ENCODE measurements around the gene LMF1. TPM values are rescaled to one million over a fixed set of nuclear protein-coding genes. Genes with fewer than 3 reads are reported as not detected.

LMF1 gene
- total and polyA plus RNA-seq, 2 of the 13 experiments (the other 11 are each of a cell fraction or from before 2014, with no cell fraction given), result 6.8 to 8.5 TPM

DNA sequence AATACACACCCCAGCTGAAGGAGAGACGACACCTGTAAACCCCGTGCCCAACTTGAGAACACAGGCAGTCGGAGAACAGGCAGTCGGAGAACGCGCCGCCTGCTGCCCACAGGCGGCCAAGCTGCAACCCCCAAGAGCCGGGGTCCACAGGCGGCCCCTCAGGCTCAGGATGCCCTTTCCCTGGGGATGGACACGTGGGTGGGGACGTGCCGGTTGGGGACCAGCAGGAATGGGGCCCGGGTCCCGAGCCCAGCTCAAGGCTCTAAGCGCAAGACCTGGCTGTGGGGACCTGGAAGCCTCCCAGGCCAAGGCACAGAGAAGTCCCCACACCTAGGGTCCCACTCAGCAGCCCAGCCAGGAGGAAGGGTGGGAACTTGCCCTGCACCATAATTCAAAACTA, 90.8 kb downstream of the LMF1 start:
- DNase-seq (ENCODE audit: low spot score) (no peak), FAIRE-seq (no peak), ATAC-seq (no peak)
- no peak overlapping the region for H3K4me3 ChIP-seq (replicated peaks in 1 of 3; ENCODE audit: insufficient read depth in 1 of 3, low read depth in 2 of 3, low read length in 3 of 3)
- 70% methylated on average over 2 of the region's 16 CpGs for WGBS (ENCODE audit: low lambda C conversion rate)
- CTCF ChIA-PET (ENCODE audit: low intra/inter-chr PET ratio, low total read pairs), result no interaction called here
- no peaks in the 10 kb centered on the region; a peak in 1 of 5 replicates for H3K27me3 ChIP-seq (ENCODE audit: control insufficient read depth in 1 of 2, insufficient read depth in 2 of 2, low read length in 2 of 2)
- H3K9me3 ChIP-seq (ENCODE audit: low read length), result peaks cover 10% of the 10 kb centered on the region; the same call in 1 of the 2 replicates
- no peak overlapping the region for H3K4me2 ChIP-seq (ENCODE audit: low read depth, low read length)
- no peak overlapping the region for H2AFZ ChIP-seq (ENCODE audit: low read length)
- no peaks in the 10 kb centered on the region for H3K36me3 ChIP-seq (replicated peaks in 1 of 2; ENCODE audit: control insufficient read depth in 1 of 2, insufficient read depth in 2 of 2, low read length in 2 of 2)
- TF ChIP-seq ZNF234 (CRISPR knock-in tag; conservative IDR thresholded peaks at IDR 0.05) (no peak), SRF (IDR thresholded peaks at IDR 0.05; ENCODE audit: low read depth, low read length) (no peak), TBX2 (CRISPR knock-in tag; IDR thresholded peaks at IDR 0.05; ENCODE audit: borderline replicate concordance) (no peak), ZNF337 (CRISPR knock-in tag; IDR thresholded peaks at IDR 0.05; ENCODE audit: borderline replicate concordance, low read depth) (no peak), AKAP8 (CRISPR knock-in tag; IDR thresholded peaks at IDR 0.05) (no peak)
- TF ChIP-seq, protein P1, sequence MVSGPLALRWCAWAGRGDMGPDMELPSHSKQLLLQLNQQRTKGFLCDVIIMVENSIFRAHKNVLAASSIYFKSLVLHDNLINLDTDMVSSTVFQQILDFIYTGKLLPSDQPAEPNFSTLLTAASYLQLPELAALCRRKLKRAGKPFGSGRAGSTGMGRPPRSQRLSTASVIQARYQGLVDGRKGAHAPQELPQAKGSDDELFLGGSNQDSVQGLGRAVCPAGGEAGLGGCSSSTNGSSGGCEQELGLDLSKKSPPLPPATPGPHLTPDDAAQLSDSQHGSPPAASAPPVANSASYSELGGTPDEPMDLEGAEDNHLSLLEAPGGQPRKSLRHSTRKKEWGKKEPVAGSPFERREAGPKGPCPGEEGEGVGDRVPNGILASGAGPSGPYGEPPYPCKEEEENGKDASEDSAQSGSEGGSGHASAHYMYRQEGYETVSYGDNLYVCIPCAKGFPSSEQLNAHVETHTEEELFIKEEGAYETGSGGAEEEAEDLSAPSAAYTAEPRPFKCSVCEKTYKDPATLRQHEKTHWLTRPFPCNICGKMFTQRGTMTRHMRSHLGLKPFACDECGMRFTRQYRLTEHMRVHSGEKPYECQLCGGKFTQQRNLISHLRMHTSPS (CRISPR knock-in tag; IDR thresholded peaks at IDR 0.05; ENCODE audit: low read depth), result no peak
- no peaks in the 10 kb centered on the region for H3K79me2 ChIP-seq (ENCODE audit: insufficient read depth, low read length)
- in situ Hi-C loops (cut with HindIII; ENCODE audit: extremely low pct_ligation_motif_present, low pct_unique_long_range_greater_than_20kb), result no loop called here
- no peaks in the 10 kb centered on the region; the same call in 1 of the 2 replicates for H4K20me1 ChIP-seq (ENCODE audit: insufficient read depth, low read length)
- H3K4me1 ChIP-seq (ENCODE audit: insufficient read depth, low read length), result no peaks in the 10 kb centered on the region
- POLR2A ChIA-PET, result no interaction called here
- no TSS peak for BruUV-seq (replicated peaks)
- intact Hi-C loops (cut with micrococcal nuclease; ENCODE audit: unreplicated experiment), result no loop called here
- no peak overlapping the region for H3K9ac ChIP-seq (ENCODE audit: insufficient read depth, low read depth, low read length)
- no peak overlapping the region for H3K27ac ChIP-seq (ENCODE audit: extremely low read length, insufficient read depth, low read length)

DNA sequence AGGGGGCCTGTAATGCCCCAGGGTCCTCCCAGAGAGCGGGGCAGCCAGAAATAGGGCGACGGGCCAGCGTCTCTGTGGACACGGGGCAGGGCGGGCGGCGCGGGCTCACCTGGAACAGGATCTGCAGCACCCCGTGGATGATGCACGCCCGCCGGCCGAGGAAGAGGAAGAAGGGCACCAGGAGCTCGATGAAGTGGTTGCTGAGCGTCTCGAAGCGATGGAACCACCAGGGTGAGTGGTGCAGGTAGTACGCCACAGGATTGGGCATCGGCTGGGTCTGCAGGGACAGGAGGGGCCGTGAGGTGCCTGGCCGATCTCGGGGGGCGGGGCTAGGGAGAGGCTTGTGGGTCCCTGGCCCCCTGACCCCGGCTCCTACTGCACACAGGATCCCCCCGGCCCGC, 91.3 kb downstream of the LMF1 start:
- 81% methylated on average over 23 of the region's 27 CpGs for WGBS (ENCODE audit: low lambda C conversion rate)
- Histone ChIP-seq H3K9me3 (ENCODE audit: low read length) (peaks cover 8% of the 10 kb centered on the region; the same call in 1 of the 2 replicates), H3K79me2 (ENCODE audit: insufficient read depth, low read length) (no peaks in the 10 kb centered on the region), H3K4me1 (ENCODE audit: insufficient read depth, low read length) (no peaks in the 10 kb centered on the region), H2AFZ (ENCODE audit: low read length) (no peak overlapping the region), H3K4me2 (ENCODE audit: low read depth, low read length) (no peak overlapping the region), H3K4me3 (replicated peaks in 1 of 3; ENCODE audit: insufficient read depth in 1 of 3, low read depth in 2 of 3, low read length in 3 of 3) (no peak overlapping the region), H4K20me1 (ENCODE audit: insufficient read depth, low read length) (no peaks in the 10 kb centered on the region; the same call in 1 of the 2 replicates), H3K27ac (ENCODE audit: extremely low read length, insufficient read depth, low read length) (no peak overlapping the region), H3K9ac (ENCODE audit: insufficient read depth, low read depth, low read length) (no peak overlapping the region), H3K27me3 (ENCODE audit: control insufficient read depth in 1 of 2, insufficient read depth in 2 of 2, low read length in 2 of 2) (no peaks in the 10 kb centered on the region; a peak in 1 of 5 replicates), H3K36me3 (replicated peaks in 1 of 2; ENCODE audit: control insufficient read depth in 1 of 2, insufficient read depth in 2 of 2, low read length in 2 of 2) (no peaks in the 10 kb centered on the region)
- BruUV-seq (replicated peaks), result no TSS peak
- intact Hi-C loops (cut with micrococcal nuclease; ENCODE audit: unreplicated experiment), result no loop called here
- no peak for ATAC-seq
- in situ Hi-C loops (cut with HindIII; ENCODE audit: extremely low pct_ligation_motif_present, low pct_unique_long_range_greater_than_20kb), result no loop called here
- POLR2A ChIA-PET, result no interaction called here
- FAIRE-seq, result no peak
- CTCF ChIA-PET (ENCODE audit: low intra/inter-chr PET ratio, low total read pairs), result no interaction called here
- no peak for DNase-seq (ENCODE audit: low spot score)
- TF ChIP-seq SMAD1 (CRISPR knock-in tag; IDR thresholded peaks at IDR 0.05; ENCODE audit: borderline replicate concordance, low read depth), result no peak
- TF ChIP-seq XBP1 (CRISPR knock-in tag; IDR thresholded peaks at IDR 0.05), result no peak
- no peak for TF ChIP-seq HNRNPL (IDR thresholded peaks at IDR 0.05; ENCODE audit: low read depth, low read length)
- no peak for TF ChIP-seq ZNF292 (CRISPR knock-in tag; IDR thresholded peaks at IDR 0.05; ENCODE audit: borderline replicate concordance, low read depth)
- TF ChIP-seq ZFYVE20 (CRISPR knock-in tag; IDR thresholded peaks at IDR 0.05; ENCODE audit: borderline replicate concordance, low read depth), result no peak
- no peak for TF ChIP-seq TCF7 (IDR thresholded peaks at IDR 0.05; ENCODE audit: low read depth)
- TF ChIP-seq ZNF12 (CRISPR knock-in tag; IDR thresholded peaks at IDR 0.05), result no peak
- no peak for TF ChIP-seq KDM5A (IDR thresholded peaks at IDR 0.05; ENCODE audit: borderline replicate concordance, low read length)
- TF ChIP-seq KLF13 (CRISPR knock-in tag; IDR thresholded peaks at IDR 0.05), result no peak
- TF ChIP-seq ZNF510 (CRISPR knock-in tag; IDR thresholded peaks at IDR 0.05; ENCODE audit: low read depth), result no peak
- no peak for TF ChIP-seq NFE2L1 (CRISPR knock-in tag; IDR thresholded peaks at IDR 0.05; ENCODE audit: borderline replicate concordance)

Data from HepG2 (cell line).